GM10266 (cell line): ENCODE measurements around the gene CCR2.

Experiments used
- DNase-seq: peaks from one replicate; pipeline ENCODE4 v3.0.0; 2012; ENCODE audit errors: extremely low spot score
- CTCF ChIP-seq: IDR thresholded peaks from 2 replicates; pipeline ENCODE4 v1.5.1; 2012; ENCODE audit warnings: mild to moderate bottlenecking, low read depth; ENCODE audit not compliant: control insufficient read depth, insufficient read depth; ENCODE audit errors: missing control alignments

CCR2 gene

GRCh38 chr3:46338840-46339239 is 15.1 kb upstream of the CCR2 start:
- TF ChIP-seq CTCF = no peak
- DNase-seq = no peak

- no peak for TF ChIP-seq CTCF
- no peak for DNase-seq
Measured at GRCh38 chr3:46344476-46344875, 9.4 kb upstream of the CCR2 start.

- no peak for DNase-seq
- TF ChIP-seq CTCF = no peak
Measured at GRCh38 chr3:46348823-46349482, 5.0 kb upstream of the CCR2 start.

GRCh38 chr3:46349484-46350261 is 4.2 kb upstream of the CCR2 start:
- TF ChIP-seq CTCF = no peak
- DNase-seq = no peak

- DNase-seq = no peak
- no peak for TF ChIP-seq CTCF
Measured at GRCh38 chr3:46350262-46350565, 3.7 kb upstream of the CCR2 start.

- DNase-seq = no peak
- TF ChIP-seq CTCF = no peak
Measured at GRCh38 chr3:46351646-46352045, 2.3 kb upstream of the CCR2 start.

- DNase-seq = no peak
- TF ChIP-seq CTCF = no peak
Measured at GRCh38 chr3:46353090-46353489, 821 bp upstream of the CCR2 start.
